AG09319 (cell line): ENCODE results near the gene RACGAP1.

Experiments
- DNase-seq: peaks from one replicate; pipeline ENCODE4 v3.0.0-alpha.2; 2010; ENCODE audit warnings: low read depth; ENCODE audit errors: extremely low read depth
- TF ChIP-seq, protein P1 (sequence below): IDR thresholded peaks from 2 replicates; pipeline ENCODE4 v1.5.1; 2011; ENCODE audit warnings: low read depth, mild to moderate bottlenecking, inconsistent platforms, low read length, moderate library complexity

Gene RACGAP1

DNA sequence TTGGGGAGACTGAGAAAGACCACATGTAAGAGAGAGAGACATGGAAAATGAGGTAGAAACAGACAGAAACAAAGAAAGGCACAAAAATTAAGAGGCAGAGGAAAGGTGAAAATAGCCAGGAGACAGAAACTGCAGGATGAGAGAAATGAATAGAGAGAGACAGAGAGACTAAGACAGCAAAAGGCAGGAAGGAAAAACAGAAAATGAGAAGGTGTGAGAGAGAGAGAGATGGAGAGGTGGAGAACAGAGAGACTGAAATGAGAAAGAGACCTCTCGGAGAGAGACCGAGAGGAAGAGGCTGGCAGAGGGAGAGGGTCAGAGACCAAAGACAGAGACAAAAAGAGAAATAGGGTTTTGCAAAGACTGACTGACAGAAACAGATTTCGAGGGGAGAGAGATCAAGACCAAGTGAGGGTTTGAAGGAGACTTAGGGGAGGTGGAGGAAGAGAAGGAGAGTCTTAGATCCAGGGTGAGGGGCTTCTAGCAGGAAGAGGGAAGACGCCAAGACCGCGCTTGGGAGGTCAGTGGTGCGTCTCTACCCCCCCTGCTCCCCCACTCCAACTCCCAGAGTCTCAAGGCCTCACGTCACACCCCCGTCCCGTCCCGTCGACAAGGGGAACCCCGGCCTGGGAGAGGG lies 64.7 kb downstream of the RACGAP1 start:
- TF ChIP-seq, protein P1, sequence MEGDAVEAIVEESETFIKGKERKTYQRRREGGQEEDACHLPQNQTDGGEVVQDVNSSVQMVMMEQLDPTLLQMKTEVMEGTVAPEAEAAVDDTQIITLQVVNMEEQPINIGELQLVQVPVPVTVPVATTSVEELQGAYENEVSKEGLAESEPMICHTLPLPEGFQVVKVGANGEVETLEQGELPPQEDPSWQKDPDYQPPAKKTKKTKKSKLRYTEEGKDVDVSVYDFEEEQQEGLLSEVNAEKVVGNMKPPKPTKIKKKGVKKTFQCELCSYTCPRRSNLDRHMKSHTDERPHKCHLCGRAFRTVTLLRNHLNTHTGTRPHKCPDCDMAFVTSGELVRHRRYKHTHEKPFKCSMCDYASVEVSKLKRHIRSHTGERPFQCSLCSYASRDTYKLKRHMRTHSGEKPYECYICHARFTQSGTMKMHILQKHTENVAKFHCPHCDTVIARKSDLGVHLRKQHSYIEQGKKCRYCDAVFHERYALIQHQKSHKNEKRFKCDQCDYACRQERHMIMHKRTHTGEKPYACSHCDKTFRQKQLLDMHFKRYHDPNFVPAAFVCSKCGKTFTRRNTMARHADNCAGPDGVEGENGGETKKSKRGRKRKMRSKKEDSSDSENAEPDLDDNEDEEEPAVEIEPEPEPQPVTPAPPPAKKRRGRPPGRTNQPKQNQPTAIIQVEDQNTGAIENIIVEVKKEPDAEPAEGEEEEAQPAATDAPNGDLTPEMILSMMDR = no peak
- no peak for DNase-seq

DNA sequence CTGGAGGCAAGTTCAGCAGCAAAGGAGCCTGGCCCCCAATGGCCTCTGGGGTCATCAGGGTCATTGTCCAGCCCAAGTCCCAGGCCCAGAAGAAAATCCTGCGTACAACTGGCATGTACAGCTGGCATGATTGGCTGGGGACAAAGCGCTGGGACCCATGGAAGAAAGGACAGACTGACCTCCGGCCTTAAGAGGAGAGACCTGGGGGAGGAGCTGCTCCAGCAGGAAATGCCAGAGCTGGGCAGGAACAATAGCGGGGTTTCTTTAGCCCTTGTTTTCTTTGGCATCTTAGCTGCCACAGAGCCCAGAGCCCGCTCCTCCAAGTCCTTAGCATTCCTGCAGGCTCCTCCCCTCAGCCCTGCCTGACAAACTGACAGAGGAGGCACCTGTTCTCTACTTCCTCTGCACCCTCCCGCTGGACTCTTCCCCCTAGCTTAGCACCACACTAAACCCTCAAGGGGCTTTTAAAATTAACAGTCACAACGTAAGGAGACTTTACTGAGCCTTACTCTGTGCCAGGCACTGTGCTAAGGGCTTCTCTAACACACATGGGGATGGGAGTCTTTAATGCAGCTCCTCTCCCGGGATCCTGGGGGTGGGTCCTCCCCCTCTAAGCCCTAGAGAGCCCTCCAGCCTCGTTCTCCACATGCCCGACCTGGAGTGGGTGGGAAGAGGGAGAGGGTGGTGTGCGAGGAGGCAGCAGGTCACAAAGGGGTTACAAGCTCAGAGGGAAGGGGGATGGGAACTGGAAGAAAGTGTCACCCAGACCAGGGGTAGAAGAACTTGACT lies 65.4 kb downstream of the RACGAP1 start:
- TF ChIP-seq, protein P1 = no peak
- DNase-seq = no peak

DNA sequence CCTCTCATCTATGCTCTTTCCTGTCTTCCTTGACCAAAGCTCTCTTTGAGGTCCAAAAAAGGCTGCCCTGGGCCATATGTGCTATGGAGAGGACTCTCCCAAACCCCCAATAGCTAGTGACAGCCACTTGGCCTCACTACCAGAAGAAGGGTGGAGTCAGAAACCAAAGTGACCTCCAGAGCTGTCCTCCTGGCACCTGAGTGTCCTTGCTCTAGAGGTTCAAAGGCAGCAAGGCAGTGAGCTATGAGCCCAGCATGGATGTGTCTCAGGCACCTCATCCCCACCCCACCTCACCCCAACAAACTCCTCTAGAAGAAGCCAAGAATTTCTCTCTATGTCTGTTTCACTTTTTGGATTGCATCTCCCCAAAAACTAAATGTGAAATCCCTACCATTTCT lies 67.7 kb downstream of the RACGAP1 start:
- TF ChIP-seq, protein P1 = no peak
- no peak for DNase-seq

DNA sequence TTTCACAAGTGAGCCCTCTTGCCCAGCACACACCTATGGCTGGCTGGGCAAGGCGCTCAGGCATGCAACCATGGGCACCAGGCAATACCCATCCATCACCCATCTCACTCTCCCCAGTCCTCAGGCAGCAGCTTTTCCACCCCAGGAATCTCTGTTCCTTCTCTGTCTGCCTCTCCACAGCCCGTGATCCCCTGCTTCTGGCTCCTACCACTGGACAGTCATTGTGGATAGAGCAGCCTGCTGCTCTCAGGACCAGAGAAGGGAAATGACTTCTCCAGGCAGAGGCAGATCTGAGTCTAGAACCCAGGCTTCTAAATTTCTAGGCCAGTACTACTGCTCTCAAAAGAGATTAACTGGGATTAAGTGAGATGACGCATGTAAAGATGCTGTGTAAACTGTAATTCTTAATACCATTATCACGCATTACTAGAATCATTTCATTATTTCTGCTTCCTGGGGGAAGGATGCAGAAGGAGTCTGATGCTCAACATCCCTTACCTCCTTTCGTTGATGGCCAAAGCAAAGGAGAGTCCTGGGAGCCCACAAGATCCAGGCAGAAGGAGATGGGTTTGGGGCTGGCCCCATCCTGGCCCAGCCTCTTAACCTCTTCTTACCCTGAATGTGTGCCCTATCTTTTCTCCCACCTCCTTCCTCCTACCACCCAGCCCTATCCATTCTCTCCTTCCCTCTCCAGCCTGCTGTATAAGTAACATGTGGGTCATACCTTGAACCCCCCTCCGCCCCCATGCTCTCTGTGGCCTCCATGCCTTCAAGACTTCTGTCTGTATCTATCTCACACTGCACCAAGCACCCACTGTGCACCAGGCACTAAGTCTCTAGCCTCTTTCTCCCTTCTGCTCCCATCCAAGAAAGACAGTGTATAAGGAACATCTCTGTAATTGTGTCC lies 68.4 kb downstream of the RACGAP1 start:
- DNase-seq = no peak
- TF ChIP-seq, protein P1 = no peak

DNA sequence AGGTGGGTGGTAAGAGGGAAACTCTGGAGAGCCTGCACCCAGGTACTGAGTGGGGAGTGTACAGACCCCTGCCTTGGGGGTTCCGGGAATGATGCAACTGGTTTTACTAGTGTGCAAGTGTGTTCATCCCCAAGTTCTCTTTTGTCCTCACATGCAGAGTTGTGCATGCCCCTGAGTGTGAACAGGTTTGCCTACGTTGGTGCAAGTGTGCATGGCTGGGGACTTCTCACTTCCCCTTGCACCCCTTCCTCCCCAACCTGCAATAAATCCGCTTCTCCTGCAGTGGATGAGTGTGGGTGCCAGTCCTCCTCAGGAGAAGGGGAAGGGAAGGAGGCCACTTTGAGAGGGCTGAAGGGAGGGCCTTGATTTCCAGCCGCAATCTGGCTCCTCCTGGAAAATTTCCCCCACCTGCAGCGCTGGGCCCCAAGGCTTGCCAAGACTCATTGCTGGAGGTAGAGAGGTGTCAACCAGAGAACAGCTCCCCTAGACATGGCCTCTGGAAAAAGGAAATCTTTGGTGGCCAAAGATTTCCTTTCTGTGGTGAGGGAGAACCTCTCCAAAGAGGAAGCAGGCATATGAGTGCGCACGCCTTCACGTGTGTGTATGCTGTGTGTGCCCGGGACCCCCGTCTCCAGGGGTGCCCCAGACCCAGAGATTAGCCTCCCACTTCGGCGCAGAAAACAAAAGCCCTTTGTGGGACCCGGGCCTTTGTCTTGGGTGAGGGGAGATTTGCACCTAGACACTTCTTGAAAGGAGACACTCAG lies 69.2 kb downstream of the RACGAP1 start:
- TF ChIP-seq, protein P1 = no peak
- no peak for DNase-seq

DNA sequence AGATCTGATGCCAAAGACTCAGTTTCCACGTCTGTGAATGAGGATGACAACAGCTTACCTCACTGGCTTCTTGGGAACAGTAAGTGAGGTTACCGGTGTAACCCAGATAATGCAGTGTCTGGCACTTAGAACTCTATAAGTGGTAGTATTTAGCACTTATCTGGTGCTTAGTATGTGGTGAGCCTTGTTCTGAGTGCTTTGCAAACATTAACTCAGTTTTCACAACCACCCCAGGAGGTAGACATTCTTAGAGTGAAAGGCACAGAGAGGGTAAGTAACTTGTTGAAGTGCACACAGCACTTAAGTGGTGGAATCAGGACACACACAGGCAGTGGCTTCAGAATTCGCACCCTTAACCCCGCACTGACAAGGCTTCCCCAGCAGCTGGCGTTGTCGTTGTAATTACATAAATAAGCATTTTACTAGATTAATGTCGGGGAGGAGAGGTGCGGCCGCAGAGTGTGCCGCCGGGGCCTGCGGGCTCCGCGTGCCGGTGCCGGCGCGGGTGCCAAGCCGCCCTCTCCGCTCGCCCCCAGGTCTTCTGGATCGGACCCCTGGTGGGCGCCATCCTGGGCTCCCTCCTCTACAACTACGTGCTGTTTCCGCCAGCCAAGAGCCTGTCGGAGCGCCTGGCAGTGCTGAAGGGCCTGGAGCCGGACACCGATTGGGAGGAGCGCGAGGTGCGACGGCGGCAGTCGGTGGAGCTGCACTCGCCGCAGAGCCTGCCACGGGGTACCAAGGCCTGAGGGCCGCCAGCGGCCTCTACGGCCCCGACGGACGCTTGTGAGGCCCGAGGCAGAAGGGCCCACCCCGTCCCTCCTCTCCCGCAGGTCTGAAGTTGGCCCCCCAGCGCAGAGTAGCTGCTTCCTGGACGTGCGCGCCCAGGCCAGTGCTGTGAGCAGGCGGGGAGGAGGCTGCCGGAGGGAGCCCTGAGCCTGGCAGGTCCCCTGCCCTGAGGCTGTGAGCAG lies 70.1 kb downstream of the RACGAP1 start:
- TF ChIP-seq, protein P1 = no peak
- no peak for DNase-seq
